Loucy (cell line): ENCODE measurements around the gene ANKRD39.

Experiments used
- H2AFZ ChIP-seq: fragments of 200-600 bp; sonication (generic); 2 replicates; pipeline ENCODE4 v1.6.0; 2016; ENCODE audit warnings: antibody characterized with exemption, mild to moderate bottlenecking, low read length, moderate library complexity
- H3F3A ChIP-seq: fragments of 200-600 bp; 2 replicates; pipeline ENCODE4 v1.6.0; 2016; ENCODE audit warnings: antibody characterized with exemption, low read depth, mild to moderate bottlenecking
- H3K27me3 ChIP-seq: fragments of 200-600 bp; sonication (generic); 2 replicates; pipeline ENCODE4 v1.6.1; 2014; ENCODE audit warnings: low read length, mild to moderate bottlenecking; ENCODE audit not compliant: insufficient read depth, poor library complexity, severe bottlenecking
- H3K36me3 ChIP-seq: fragments of 200-600 bp; sonication (generic); 2 replicates; pipeline ENCODE4 v1.6.1; 2016; ENCODE audit warnings: low read length; ENCODE audit not compliant: insufficient read depth
- H3K4me1 ChIP-seq: fragments of 200-600 bp; sonication (generic); 2 replicates; pipeline ENCODE4 v1.5.1; 2014; ENCODE audit warnings: low read length, mild to moderate bottlenecking; ENCODE audit not compliant: insufficient read depth, poor library complexity, severe bottlenecking
- H3K4me2 ChIP-seq: fragments of 200-600 bp; sonication (generic); 2 replicates; pipeline ENCODE4 v1.6.0; 2014; ENCODE audit warnings: antibody characterized with exemption, low read length, low read depth, mild to moderate bottlenecking; ENCODE audit not compliant: poor library complexity, severe bottlenecking
- H3K4me3 ChIP-seq: fragments of 200-600 bp; sonication (generic); 2 replicates; pipeline ENCODE4 v1.5.1; 2014; ENCODE audit warnings: low read length, mild to moderate bottlenecking, mixed read lengths; ENCODE audit not compliant: poor library complexity, severe bottlenecking
- H3K79me2 ChIP-seq: fragments of 200-600 bp; sonication (generic); 2 replicates; pipeline ENCODE4 v1.6.1; 2014; ENCODE audit warnings: low read length; ENCODE audit not compliant: insufficient read depth
- H3K9ac ChIP-seq: fragments of 200-600 bp; sonication (generic); 2 replicates; pipeline ENCODE4 v1.6.0; 2014; ENCODE audit warnings: mild to moderate bottlenecking, low read depth, low read length, moderate library complexity; ENCODE audit not compliant: poor library complexity, severe bottlenecking
- H3K9me2 ChIP-seq: fragments of 200-600 bp; sonication (generic); replicated peaks from 2 replicates; pipeline ENCODE4 v1.6.1; 2016; ENCODE audit warnings: low read depth, low read length, mixed read lengths
- H3K9me3 ChIP-seq: fragments of 200-600 bp; sonication (generic); 2 replicates; pipeline ENCODE4 v1.6.1; 2014; ENCODE audit warnings: mild to moderate bottlenecking, antibody characterized with exemption, low read length, low read depth; ENCODE audit not compliant: insufficient read depth
- H4K20me1 ChIP-seq: fragments of 200-600 bp; sonication (generic); 2 replicates; pipeline ENCODE4 v1.6.0; 2014; ENCODE audit warnings: antibody characterized with exemption, low read length, mild to moderate bottlenecking; ENCODE audit not compliant: insufficient read depth, poor library complexity, severe bottlenecking
- EZH2phosphoT487 ChIP-seq: fragments of 200-600 bp; IDR thresholded peaks from 2 replicates; pipeline ENCODE4 v1.6.1; 2018; ENCODE audit warnings: antibody characterized with exemption, mild to moderate bottlenecking, moderate library complexity, borderline replicate concordance
- TF ChIP-seq, protein P1 (sequence below): fragments of 200-600 bp; sonication (generic); conservative IDR thresholded peaks from 2 replicates; pipeline ENCODE4 v1.5.1; 2014; ENCODE audit warnings: mild to moderate bottlenecking, antibody characterized with exemption, low read length

Gene ANKRD39

DNA sequence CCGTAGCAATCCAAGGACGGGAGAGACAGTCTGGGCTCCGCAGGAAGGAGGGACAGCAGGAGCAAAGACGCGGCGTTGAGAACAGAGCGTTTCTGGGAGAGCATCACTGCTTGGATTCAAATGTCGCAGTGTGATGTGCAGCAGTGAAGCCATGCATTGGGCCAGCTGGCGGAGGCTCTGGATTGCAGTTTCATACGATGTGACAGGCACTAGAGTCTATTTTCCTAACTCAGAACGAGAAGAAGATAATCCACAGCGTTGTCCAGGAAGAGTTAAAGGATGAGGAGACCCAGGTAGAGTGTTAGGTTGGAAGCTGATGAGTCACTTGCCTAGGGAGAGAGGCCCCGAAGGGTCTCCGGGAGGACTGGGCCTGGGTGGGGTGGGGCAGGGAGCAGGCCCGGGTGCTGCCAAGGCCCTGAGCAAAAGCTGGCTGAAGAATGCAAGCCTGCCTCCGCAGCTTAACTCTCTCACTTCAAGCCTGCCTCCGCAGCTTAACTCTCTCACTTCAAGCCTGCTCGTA lies 29.7 kb upstream of the ANKRD39 start:
- no peaks in the 10 kb centered on the region for H3F3A ChIP-seq
- H3K4me3 ChIP-seq = no peak overlapping the region
- 0 out of 2 replicates have a peak overlapping the region, but pooled peaks have one; percentile 43 for H2AFZ ChIP-seq
- H3K4me2 ChIP-seq = no peak overlapping the region
- no peaks in the 10 kb centered on the region for H4K20me1 ChIP-seq
- TF ChIP-seq, protein P1, sequence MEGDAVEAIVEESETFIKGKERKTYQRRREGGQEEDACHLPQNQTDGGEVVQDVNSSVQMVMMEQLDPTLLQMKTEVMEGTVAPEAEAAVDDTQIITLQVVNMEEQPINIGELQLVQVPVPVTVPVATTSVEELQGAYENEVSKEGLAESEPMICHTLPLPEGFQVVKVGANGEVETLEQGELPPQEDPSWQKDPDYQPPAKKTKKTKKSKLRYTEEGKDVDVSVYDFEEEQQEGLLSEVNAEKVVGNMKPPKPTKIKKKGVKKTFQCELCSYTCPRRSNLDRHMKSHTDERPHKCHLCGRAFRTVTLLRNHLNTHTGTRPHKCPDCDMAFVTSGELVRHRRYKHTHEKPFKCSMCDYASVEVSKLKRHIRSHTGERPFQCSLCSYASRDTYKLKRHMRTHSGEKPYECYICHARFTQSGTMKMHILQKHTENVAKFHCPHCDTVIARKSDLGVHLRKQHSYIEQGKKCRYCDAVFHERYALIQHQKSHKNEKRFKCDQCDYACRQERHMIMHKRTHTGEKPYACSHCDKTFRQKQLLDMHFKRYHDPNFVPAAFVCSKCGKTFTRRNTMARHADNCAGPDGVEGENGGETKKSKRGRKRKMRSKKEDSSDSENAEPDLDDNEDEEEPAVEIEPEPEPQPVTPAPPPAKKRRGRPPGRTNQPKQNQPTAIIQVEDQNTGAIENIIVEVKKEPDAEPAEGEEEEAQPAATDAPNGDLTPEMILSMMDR = no peak
- TF ChIP-seq EZH2phosphoT487 = no peak
- peaks cover 11% of the 10 kb centered on the region for H3K4me1 ChIP-seq
- H3K79me2 ChIP-seq = no peaks in the 10 kb centered on the region
- no peaks in the 10 kb centered on the region for H3K27me3 ChIP-seq
- no peaks in the 10 kb centered on the region for H3K9me3 ChIP-seq
- H3K9ac ChIP-seq = no peak overlapping the region
- H3K9me2 ChIP-seq = no peaks in the 10 kb centered on the region
- no peaks in the 10 kb centered on the region for H3K36me3 ChIP-seq

- H3K4me1 ChIP-seq = no peaks in the 10 kb centered on the region
- no peak overlapping the region for H3K4me2 ChIP-seq
- no peaks in the 10 kb centered on the region for H3K36me3 ChIP-seq
- no peaks in the 10 kb centered on the region for H3K9me2 ChIP-seq
- TF ChIP-seq, protein P1 = no peak
- no peak for TF ChIP-seq EZH2phosphoT487
- no peak overlapping the region for H2AFZ ChIP-seq
- H3K9ac ChIP-seq = no peak overlapping the region
- H3K27me3 ChIP-seq = no peaks in the 10 kb centered on the region
- no peaks in the 10 kb centered on the region for H3K79me2 ChIP-seq
- no peaks in the 10 kb centered on the region for H3F3A ChIP-seq
- no peaks in the 10 kb centered on the region for H4K20me1 ChIP-seq
- no peak overlapping the region for H3K4me3 ChIP-seq
- H3K9me3 ChIP-seq = no peaks in the 10 kb centered on the region
These were observed 27.9 kb upstream of the ANKRD39 start for GRCh38 chr2:96885432-96886347.

- no peak overlapping the region for H3K4me3 ChIP-seq
- no peaks in the 10 kb centered on the region for H3K9me2 ChIP-seq
- no peaks in the 10 kb centered on the region for H3K9me3 ChIP-seq
- H3F3A ChIP-seq = no peaks in the 10 kb centered on the region
- H4K20me1 ChIP-seq = no peaks in the 10 kb centered on the region
- no peaks in the 10 kb centered on the region for H3K27me3 ChIP-seq
- no peak overlapping the region for H3K9ac ChIP-seq
- TF ChIP-seq, protein P1 = no peak
- no peak for TF ChIP-seq EZH2phosphoT487
- H3K4me1 ChIP-seq = no peaks in the 10 kb centered on the region
- H3K36me3 ChIP-seq = no peaks in the 10 kb centered on the region
- no peak overlapping the region for H3K4me2 ChIP-seq
- H2AFZ ChIP-seq = no peak overlapping the region
- H3K79me2 ChIP-seq = no peaks in the 10 kb centered on the region
These were observed 26.7 kb upstream of the ANKRD39 start for GRCh38 chr2:96884299-96885094.
